IMR-90 (cell line): ENCODE data around the gene HSP90B1. TPM values are rescaled to one million over a fixed set of nuclear protein-coding genes. Genes with fewer than 3 reads are reported as not detected.

Experiments
- ATAC-seq: fragments of 200-7000 bp; cut with Tn5 transposase; 2 replicates; pipeline ENCODE4 v1.9.1; 2020; ENCODE audit warnings: low read depth, mild to moderate bottlenecking, moderate library complexity
- BruUV-seq: library from RNA; stranded (reverse); fragments of 400-500 nt; replicated peaks from 2 replicates; lab custom pipeline; 2021; lab: Mats Ljungman, UMichigan
- CTCF ChIA-PET: fragments of 300-600 bp; formaldehyde crosslinking; extraction: SDS; loops from one replicate; lab custom pipeline; 2021; ENCODE audit warnings: antibody characterized with exemption; lab: Yijun Ruan, JAX
- POLR2A ChIA-PET: fragments of 300-600 bp; sonication (Branson Sonifier 250); formaldehyde crosslinking; loops from one replicate; lab custom pipeline; 2022; ENCODE audit warnings: antibody characterized with exemption; ENCODE audit not compliant: unreplicated experiment; lab: Charles Lee
- DNase-seq: peaks from one replicate; pipeline ENCODE4 v3.0.0; 2013
- H2AFZ ChIP-seq: replicated peaks from 2 replicates; pipeline ENCODE3; 2013; ENCODE audit warnings: low read length, mild to moderate bottlenecking; ENCODE audit not compliant: poor library complexity
- H2AK5ac ChIP-seq: 2 replicates; pipeline ENCODE4 v1.6.1; 2013; ENCODE audit warnings: low read depth, low read length, inconsistent platforms
- H2AK9ac ChIP-seq: replicated peaks from 2 replicates; pipeline ENCODE3; 2013; ENCODE audit warnings: mild to moderate bottlenecking, low read depth, low read length, moderate library complexity; ENCODE audit not compliant: poor library complexity
- H2BK120ac ChIP-seq: 2 replicates; pipeline ENCODE4 v1.6.1; 2013; ENCODE audit warnings: low read depth, low read length, inconsistent platforms
- H2BK15ac ChIP-seq: 3 replicates; pipeline ENCODE4 v1.6.1; 2013; ENCODE audit warnings: low read depth, low read length, inconsistent platforms
- H2BK20ac ChIP-seq: 2 replicates; pipeline ENCODE4 v1.6.1; 2013; ENCODE audit warnings: low read depth, mild to moderate bottlenecking, inconsistent platforms, low read length, moderate library complexity
- H2BK5ac ChIP-seq: 2 replicates; pipeline ENCODE4 v1.6.1; 2013; ENCODE audit warnings: mild to moderate bottlenecking, low read depth, low read length, inconsistent platforms; ENCODE audit not compliant: poor library complexity, severe bottlenecking
- H3K14ac ChIP-seq: replicated peaks from 2 replicates; pipeline ENCODE4 v1.6.1; 2013; ENCODE audit warnings: low read depth, low read length, inconsistent platforms
- H3K18ac ChIP-seq: 2 replicates; pipeline ENCODE4 v1.6.1; 2013; ENCODE audit warnings: low read depth, low read length, control low read depth
- H3K23ac ChIP-seq: 2 replicates; pipeline ENCODE4 v1.6.1; 2013; ENCODE audit warnings: low read depth, low read length, inconsistent platforms
- H3K27ac ChIP-seq: 2 replicates; pipeline ENCODE4 v1.5.1; 2013; ENCODE audit warnings: mild to moderate bottlenecking, control low read depth, low read length; ENCODE audit not compliant: insufficient read depth
- H3K27me3 ChIP-seq: 2 replicates; pipeline ENCODE4 v1.6.1; 2013; ENCODE audit warnings: low read length; ENCODE audit not compliant: control insufficient read depth, insufficient read depth
- H3K36me3 ChIP-seq: 2 replicates; pipeline ENCODE4 v1.6.1; 2013; ENCODE audit warnings: low read length, mixed read lengths; ENCODE audit not compliant: control insufficient read depth, insufficient read depth
- H3K4ac ChIP-seq: 2 replicates; pipeline ENCODE4 v1.6.1; 2013; ENCODE audit warnings: low read depth, low read length, inconsistent platforms
- H3K4me1 ChIP-seq: 2 replicates; pipeline ENCODE4 v1.6.1; 2013; ENCODE audit warnings: low read length, mixed read lengths; ENCODE audit not compliant: control insufficient read depth, insufficient read depth
- H3K4me2 ChIP-seq: 2 replicates; pipeline ENCODE4 v1.6.1; 2013; ENCODE audit warnings: low read depth, mild to moderate bottlenecking, control low read depth, low read length, moderate library complexity
- H3K4me3 ChIP-seq: 2 replicates; pipeline ENCODE4 v1.5.1; 2013; ENCODE audit warnings: low read depth, mild to moderate bottlenecking, control low read depth, low read length, moderate library complexity; ENCODE audit not compliant: insufficient read depth
- H3K56ac ChIP-seq: 2 replicates; pipeline ENCODE4 v1.6.1; 2013; ENCODE audit warnings: low read length, inconsistent platforms; ENCODE audit not compliant: insufficient read depth; ENCODE audit errors: extremely low read depth
- H3K79me1 ChIP-seq, 2 experiments: 2 replicates each; pipeline ENCODE4 v1.6.1; 2013; ENCODE audit warnings: low read length in 2 of 2, inconsistent platforms in 1 of 2, low read depth in 1 of 2
- H3K9ac ChIP-seq: 2 replicates; pipeline ENCODE4 v1.6.1; 2013; ENCODE audit warnings: low read depth, low read length, control low read depth
- H3K9me1 ChIP-seq: 2 replicates; pipeline ENCODE4 v1.6.1; 2013; ENCODE audit warnings: low read length, inconsistent platforms; ENCODE audit not compliant: insufficient read depth
- H3K9me3 ChIP-seq: 2 replicates; pipeline ENCODE4 v1.6.1; 2013; ENCODE audit warnings: low read length; ENCODE audit not compliant: control insufficient read depth, insufficient read depth
- H4K20me1 ChIP-seq: 2 replicates; pipeline ENCODE4 v1.6.1; 2013; ENCODE audit warnings: low read length, inconsistent platforms; ENCODE audit not compliant: insufficient read depth
- H4K5ac ChIP-seq: 2 replicates; pipeline ENCODE4 v1.6.1; 2013; ENCODE audit warnings: mild to moderate bottlenecking, low read depth, low read length, control low read depth
- H4K8ac ChIP-seq, 2 experiments: 2 replicates each; pipeline ENCODE4 v1.6.1; 2013; ENCODE audit warnings: low read depth in 2 of 2, low read length in 2 of 2, control low read depth in 1 of 2, inconsistent platforms in 1 of 2
- H4K91ac ChIP-seq: 2 replicates; pipeline ENCODE4 v1.6.1; 2013; ENCODE audit warnings: low read depth, low read length, inconsistent platforms; ENCODE audit not compliant: insufficient read depth
- BHLHE40 ChIP-seq: fragments of 150-350 bp; IDR thresholded peaks from 2 replicates; pipeline ENCODE4 v1.6.1; 2016; ENCODE audit warnings: mild to moderate bottlenecking, low read depth, low read length
- CEBPB ChIP-seq: IDR thresholded peaks from 2 replicates; pipeline ENCODE4 v1.6.1; 2012; ENCODE audit warnings: low read depth, low read length, improper control_type of control experiment
- CHD1 ChIP-seq: IDR thresholded peaks from 2 replicates; pipeline ENCODE4 v1.6.1; 2012; ENCODE audit warnings: low read depth, low read length, improper control_type of control experiment
- FOS ChIP-seq: fragments of 150-350 bp; IDR thresholded peaks from 2 replicates; pipeline ENCODE4 v1.6.1; 2016; ENCODE audit warnings: low read depth, low read length
- MAFK ChIP-seq: IDR thresholded peaks from 2 replicates; pipeline ENCODE4 v1.6.1; 2012; ENCODE audit warnings: low read depth, low read length, improper control_type of control experiment
- MAZ ChIP-seq: IDR thresholded peaks from 2 replicates; pipeline ENCODE4 v1.6.1; 2012; ENCODE audit warnings: low read depth, mild to moderate bottlenecking, low read length, improper control_type of control experiment, moderate library complexity, borderline replicate concordance
- MXI1 ChIP-seq: IDR thresholded peaks from 2 replicates; pipeline ENCODE4 v1.6.1; 2012; ENCODE audit warnings: low read depth, mild to moderate bottlenecking, low read length, moderate library complexity, borderline replicate concordance
- NFE2L2 ChIP-seq: fragments of 150-350 bp; IDR thresholded peaks from 2 replicates; pipeline ENCODE4 v1.6.1; 2016; ENCODE audit warnings: low read depth, mild to moderate bottlenecking, low read length
- POLR2A ChIP-seq: IDR thresholded peaks from 2 replicates; pipeline ENCODE4 v1.6.1; 2012; ENCODE audit warnings: mild to moderate bottlenecking, low read depth, low read length
- RAD21 ChIP-seq: IDR thresholded peaks from 2 replicates; pipeline ENCODE4 v1.6.1; 2012; ENCODE audit warnings: low read length, improper control_type of control experiment
- RCOR1 ChIP-seq: IDR thresholded peaks from 2 replicates; pipeline ENCODE4 v1.6.1; 2012; ENCODE audit warnings: mild to moderate bottlenecking, low read length, improper control_type of control experiment; ENCODE audit not compliant: insufficient replicate concordance
- RFX5 ChIP-seq: IDR thresholded peaks from 2 replicates; pipeline ENCODE4 v1.8.0; 2012; ENCODE audit warnings: low read depth, mild to moderate bottlenecking, low read length, moderate library complexity
- SMC3 ChIP-seq: fragments of 150-350 bp; IDR thresholded peaks from 2 replicates; pipeline ENCODE4 v1.6.1; 2016; ENCODE audit warnings: low read depth, mild to moderate bottlenecking, antibody characterized with exemption, low read length, moderate library complexity
- WGBS, 2 experiments: methylation state at CpG; one replicate each; pipeline versions ENCODE4 v1.1.5 to v1.1.7; 2013; ENCODE audit warnings: missing lambda C conversion rate in 2 of 2; ENCODE audit not compliant: insufficient read length in 1 of 2; ENCODE audit errors: extremely low coverage in 2 of 2; 5-methylcytosine and 5-hydroxymethylcytosine counted together
- dilution Hi-C: fragments of 300-500 bp; cut with HindIII; formaldehyde crosslinking; loops from one replicate; pipeline ENCODE4 v1.14.3; 2018; ENCODE audit warnings: low sequenced_read_pairs; ENCODE audit not compliant: unreplicated experiment
- in situ Hi-C: fragments of 300-500 bp; cut with MboI; formaldehyde crosslinking; loops from 3 replicates; pipeline ENCODE4 v1.14.3; 2019; ENCODE audit warnings: low sequenced_read_pairs, inconsistent platforms, mixed read lengths
- intact Hi-C: fragments of 100-400 bp; cut with micrococcal nuclease; formaldehyde crosslinking; loops from 2 replicates; pipeline ENCODE4 v1.10.0; 2022
- polyA plus RNA-seq, 3 experiments: library from polyadenylated mRNA; depleted of rRNA; stranded (reverse); fragments of >200 nt; gene quantifications; 2 replicates each; pipeline ENCODE4 v1.2.3, GENCODE V29; 2012; ENCODE audit warnings: low replicate concordance in 1 of 3
- total RNA-seq: library from RNA; depleted of rRNA; stranded (reverse); fragments of >200 nt; gene quantifications from 2 replicates; pipeline ENCODE4 v1.2.3, GENCODE V29; 2012
- TF ChIP-seq, protein P1 (sequence below): fragments of 150-350 bp; IDR thresholded peaks from 2 replicates; pipeline ENCODE4 v1.6.1; 2016; ENCODE audit warnings: low read depth, mild to moderate bottlenecking, low read length, moderate library complexity, borderline replicate concordance
- TF ChIP-seq, protein P2 (sequence below): fragments of 150-350 bp; IDR thresholded peaks from 2 replicates; pipeline ENCODE4 v1.6.1; 2017; ENCODE audit warnings: mild to moderate bottlenecking, antibody characterized with exemption, low read length, low read depth
- TF ChIP-seq, protein P3 (sequence below): conservative IDR thresholded peaks from 2 replicates; pipeline ENCODE4 v1.5.1; 2012; ENCODE audit warnings: mild to moderate bottlenecking, low read depth, low read length, improper control_type of control experiment

HSP90B1 gene
- total and polyA plus RNA-seq, 2 of the 4 experiments (the other 2 are of a cell fraction), result 398 to 765 TPM

DNA sequence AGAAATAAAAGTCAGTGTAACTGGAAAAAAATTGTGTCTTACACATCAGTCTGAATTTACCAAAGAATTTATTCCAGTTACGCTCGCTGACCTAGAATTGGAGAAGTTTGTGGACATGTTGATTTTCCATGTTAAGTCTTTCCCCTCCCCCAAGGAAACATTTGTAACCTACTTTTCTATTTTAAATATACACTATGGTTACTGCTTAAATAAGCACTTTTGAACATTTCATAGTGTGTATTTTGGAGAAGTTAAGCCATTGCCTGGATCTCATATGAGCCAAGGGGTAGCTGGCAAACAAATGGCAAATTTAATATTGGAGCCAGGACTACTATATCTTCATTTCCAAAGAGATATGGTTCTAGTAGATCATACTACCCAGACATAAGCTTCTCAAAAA, 46.3 kb upstream of the HSP90B1 start:
- Histone ChIP-seq H3K56ac (no peak overlapping the region), H3K79me1 (no peaks in the 10 kb centered on the region), H3K27ac (no peak overlapping the region), H3K9ac (no peak overlapping the region), H3K9me1 (no peaks in the 10 kb centered on the region), H4K91ac (no peak overlapping the region), H2AK5ac (no peak overlapping the region), H3K4me1 (no peaks in the 10 kb centered on the region), H2AK9ac (no peak overlapping the region), H2BK20ac (no peak overlapping the region), H2BK120ac (no peak overlapping the region), H2BK5ac (no peak overlapping the region), H3K4ac (no peak overlapping the region), H3K27me3 (no peaks in the 10 kb centered on the region; the same call in 1 of the 2 replicates), H4K20me1 (no peaks in the 10 kb centered on the region), H3K9me3 (no peaks in the 10 kb centered on the region), H3K18ac (no peak overlapping the region), H3K4me3 (no peak overlapping the region), H3K4me2 (no peak overlapping the region), H2BK15ac (no peak overlapping the region), H2AFZ (no peak overlapping the region), H3K36me3 (no peaks in the 10 kb centered on the region), H3K14ac (no peak overlapping the region), H4K5ac (no peak overlapping the region), H3K23ac (no peak overlapping the region), H4K8ac (no peak overlapping the region)
- intact Hi-C loops (loop anchor here (1.0 to 10.0 kb wide), 4 partner anchors 47 to 501 kb away; a partner anchor contains a TSS), in situ Hi-C loops (loop anchor here (10.0 kb wide), 1 partner anchor 221 kb away; no protein-coding TSS in a partner anchor), dilution Hi-C loops (no loop called here)
- TF ChIP-seq RAD21, result no peak
- no peak for TF ChIP-seq SMC3
- TF ChIP-seq, protein P1, sequence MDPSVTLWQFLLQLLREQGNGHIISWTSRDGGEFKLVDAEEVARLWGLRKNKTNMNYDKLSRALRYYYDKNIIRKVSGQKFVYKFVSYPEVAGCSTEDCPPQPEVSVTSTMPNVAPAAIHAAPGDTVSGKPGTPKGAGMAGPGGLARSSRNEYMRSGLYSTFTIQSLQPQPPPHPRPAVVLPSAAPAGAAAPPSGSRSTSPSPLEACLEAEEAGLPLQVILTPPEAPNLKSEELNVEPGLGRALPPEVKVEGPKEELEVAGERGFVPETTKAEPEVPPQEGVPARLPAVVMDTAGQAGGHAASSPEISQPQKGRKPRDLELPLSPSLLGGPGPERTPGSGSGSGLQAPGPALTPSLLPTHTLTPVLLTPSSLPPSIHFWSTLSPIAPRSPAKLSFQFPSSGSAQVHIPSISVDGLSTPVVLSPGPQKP, result no peak
- no peak for TF ChIP-seq BHLHE40
- TF ChIP-seq POLR2A, result no peak
- no peak for TF ChIP-seq CHD1
- TF ChIP-seq RCOR1, result no peak
- no peak for TF ChIP-seq MXI1
- TF ChIP-seq RFX5, result no peak
- TF ChIP-seq, protein P2, sequence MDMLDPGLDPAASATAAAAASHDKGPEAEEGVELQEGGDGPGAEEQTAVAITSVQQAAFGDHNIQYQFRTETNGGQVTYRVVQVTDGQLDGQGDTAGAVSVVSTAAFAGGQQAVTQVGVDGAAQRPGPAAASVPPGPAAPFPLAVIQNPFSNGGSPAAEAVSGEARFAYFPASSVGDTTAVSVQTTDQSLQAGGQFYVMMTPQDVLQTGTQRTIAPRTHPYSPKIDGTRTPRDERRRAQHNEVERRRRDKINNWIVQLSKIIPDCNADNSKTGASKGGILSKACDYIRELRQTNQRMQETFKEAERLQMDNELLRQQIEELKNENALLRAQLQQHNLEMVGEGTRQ, result no peak
- TF ChIP-seq NFE2L2, result no peak
- TF ChIP-seq, protein P3, sequence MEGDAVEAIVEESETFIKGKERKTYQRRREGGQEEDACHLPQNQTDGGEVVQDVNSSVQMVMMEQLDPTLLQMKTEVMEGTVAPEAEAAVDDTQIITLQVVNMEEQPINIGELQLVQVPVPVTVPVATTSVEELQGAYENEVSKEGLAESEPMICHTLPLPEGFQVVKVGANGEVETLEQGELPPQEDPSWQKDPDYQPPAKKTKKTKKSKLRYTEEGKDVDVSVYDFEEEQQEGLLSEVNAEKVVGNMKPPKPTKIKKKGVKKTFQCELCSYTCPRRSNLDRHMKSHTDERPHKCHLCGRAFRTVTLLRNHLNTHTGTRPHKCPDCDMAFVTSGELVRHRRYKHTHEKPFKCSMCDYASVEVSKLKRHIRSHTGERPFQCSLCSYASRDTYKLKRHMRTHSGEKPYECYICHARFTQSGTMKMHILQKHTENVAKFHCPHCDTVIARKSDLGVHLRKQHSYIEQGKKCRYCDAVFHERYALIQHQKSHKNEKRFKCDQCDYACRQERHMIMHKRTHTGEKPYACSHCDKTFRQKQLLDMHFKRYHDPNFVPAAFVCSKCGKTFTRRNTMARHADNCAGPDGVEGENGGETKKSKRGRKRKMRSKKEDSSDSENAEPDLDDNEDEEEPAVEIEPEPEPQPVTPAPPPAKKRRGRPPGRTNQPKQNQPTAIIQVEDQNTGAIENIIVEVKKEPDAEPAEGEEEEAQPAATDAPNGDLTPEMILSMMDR, result no peak
- no peak for TF ChIP-seq MAFK
- TF ChIP-seq FOS, result no peak
- TF ChIP-seq CEBPB, result no peak
- TF ChIP-seq MAZ, result no peak
- ChIA-PET POLR2A (no interaction called here), CTCF (interaction anchor here (0.6 to 1.5 kb wide), 4 partner anchors 15 to 1171 kb away, joined by 3 to 4 read pairs (median 3); no protein-coding TSS in a partner anchor)
- ATAC-seq (no peak), DNase-seq (no peak)
- no TSS peak for BruUV-seq
- no CpG with 5 or more reads among the region's 2 CpGs for WGBS, 2 experiments
